H54 (cell line): ENCODE data around the gene DCUN1D5.
"Not testable (repeated sequence)": the region's sequence is repeated elsewhere in the genome, so short reads cannot be mapped to it uniquely, and the experiment has no call there.

Source experiments
- DNase-seq: peaks from one replicate; pipeline ENCODE4 v3.0.0; 2011; ENCODE audit warnings: low spot score, mixed read lengths; ENCODE audit not compliant: insufficient read length
- FAIRE-seq: peaks from 3 replicates; lab custom pipeline; 2011; peaks lifted over from hg19 to GRCh38; lab: Jason Lieb, UNC
- POLR2A ChIP-seq: IDR thresholded peaks from 2 replicates; pipeline ENCODE4 v1.6.1; 2011; ENCODE audit warnings: low read depth, mild to moderate bottlenecking, low read length

The DCUN1D5 gene

DNA sequence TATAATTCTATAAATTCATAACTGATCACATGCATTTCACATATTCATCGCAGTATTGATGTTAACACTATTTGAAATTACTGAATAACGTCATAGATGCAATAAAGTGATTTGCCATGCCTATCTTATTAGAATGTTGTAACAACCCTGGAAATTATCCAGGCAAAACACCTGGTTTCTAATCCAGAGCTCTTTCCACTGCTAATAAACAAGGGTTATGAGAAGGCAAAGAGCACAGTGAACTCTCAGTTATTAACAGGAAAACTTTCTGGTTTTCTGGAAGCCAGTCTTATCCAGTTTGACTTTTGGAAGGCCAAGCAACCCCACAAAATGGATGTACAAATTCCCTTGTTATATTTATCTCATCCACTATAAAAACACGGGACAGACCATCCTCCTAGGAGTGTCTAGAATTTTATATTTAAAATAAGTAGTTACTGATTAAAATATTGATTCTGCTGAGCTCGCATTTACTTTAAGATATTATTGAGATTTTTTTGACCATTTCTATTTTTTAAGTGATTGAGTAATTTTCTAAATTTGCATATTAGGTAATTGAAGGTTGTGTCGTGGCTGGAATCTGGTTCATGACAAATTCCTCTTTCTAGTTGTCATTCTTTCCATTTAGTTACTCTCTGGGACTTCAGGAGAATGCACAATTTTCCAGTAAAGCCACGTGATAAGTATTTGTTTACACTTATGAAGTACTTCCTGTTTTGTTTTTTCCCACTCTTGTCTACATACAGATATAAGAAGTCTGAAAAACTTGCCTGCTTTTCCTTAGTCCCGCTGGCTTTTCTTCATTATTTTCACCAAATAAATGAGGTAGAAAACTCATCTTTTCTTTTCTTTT, 47.9 kb downstream of the DCUN1D5 start:
- FAIRE-seq: no peak
- DNase-seq: no peak
- no peak for TF ChIP-seq POLR2A

DNA sequence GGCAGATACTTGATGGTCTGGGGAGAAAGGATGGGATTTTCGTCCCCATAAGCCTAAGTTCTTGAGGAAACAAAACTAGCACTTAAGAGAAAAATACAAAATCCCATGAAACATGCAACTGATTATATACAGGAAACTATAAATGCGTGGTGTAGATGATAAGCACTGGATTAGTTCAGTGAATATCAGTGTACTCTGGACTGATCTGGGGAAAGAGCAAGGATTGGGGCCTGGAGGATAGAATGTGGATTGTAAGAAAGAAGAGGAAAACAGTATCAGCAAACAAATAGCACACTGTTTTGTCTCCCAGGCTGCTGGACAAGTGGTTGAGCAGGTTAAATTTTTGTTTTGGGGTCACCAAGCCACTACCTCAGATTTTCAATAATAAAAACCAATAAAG, 49.8 kb downstream of the DCUN1D5 start:
- FAIRE-seq: no peak
- TF ChIP-seq POLR2A: no peak
- DNase-seq: no peak

DNA sequence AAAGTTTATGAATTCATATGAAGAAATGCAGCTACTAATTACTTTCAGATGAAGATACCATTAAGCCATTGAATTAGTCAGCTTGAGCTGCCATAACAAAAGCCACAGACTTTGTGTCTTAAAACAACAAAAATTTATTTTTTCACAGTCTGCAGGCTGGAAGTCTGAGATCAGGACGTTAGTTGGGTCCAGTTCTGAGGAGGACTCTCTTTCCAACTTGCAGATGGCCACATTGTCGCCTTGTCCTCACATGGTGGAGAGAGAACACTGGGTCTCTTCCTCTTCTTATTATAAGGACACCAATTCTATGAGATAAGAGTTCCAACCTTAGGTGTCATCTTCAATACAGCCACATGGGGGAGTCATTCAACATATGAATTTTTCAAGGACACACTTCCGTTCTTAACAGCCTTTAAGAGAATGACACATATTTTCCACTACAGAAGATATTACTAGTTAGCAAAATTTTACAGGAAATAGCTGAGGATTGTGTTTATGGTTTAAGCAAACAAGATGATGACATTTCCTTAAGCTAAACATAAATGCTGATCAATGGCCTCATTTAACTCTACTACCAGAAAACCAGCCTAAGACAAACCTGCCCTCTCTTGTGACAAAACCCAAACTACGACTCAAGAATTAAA, 56.0 kb downstream of the DCUN1D5 start:
- peak; percentile 1 for DNase-seq
- no peak for TF ChIP-seq POLR2A
- FAIRE-seq: peak; percentile 41

DNA sequence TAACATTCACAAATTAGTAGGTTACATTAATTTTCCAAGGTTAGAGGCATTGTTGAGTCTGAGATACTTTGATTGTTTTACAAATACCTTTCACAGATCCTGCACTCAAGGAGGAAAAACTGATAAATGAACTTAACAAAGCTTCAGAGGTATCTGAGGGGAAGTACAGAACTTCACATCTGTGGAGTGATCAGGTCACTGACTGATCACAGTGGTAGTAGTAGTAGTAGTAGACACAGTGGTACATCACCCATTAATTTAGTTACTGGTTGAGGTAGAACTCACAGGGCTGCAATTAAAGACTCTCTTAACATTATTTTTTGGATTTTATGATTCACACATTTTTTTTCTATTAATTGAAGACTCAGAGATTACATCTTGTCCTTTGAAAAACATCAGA, 56.7 kb downstream of the DCUN1D5 start:
- DNase-seq (no peak), FAIRE-seq (no peak)
- TF ChIP-seq POLR2A: no peak

DNA sequence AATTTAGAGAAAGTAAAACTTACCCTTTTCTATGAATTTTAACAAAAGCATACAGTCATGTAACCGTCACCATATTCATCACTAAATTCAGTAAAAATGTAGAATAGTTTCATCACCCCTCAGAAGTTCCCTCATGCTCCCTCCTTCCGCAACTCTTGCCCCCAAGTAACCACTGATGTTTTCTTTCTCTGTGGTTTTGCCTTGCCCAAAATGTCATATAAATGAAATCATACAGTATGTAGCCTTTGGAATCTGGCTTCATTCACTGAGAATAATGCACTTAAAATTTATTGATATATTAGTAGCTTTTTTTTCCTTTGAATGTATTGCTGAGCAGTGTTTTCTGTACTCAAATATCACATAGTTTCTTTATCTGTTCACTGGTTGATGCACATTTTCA, 60.1 kb downstream of the DCUN1D5 start:
- TF ChIP-seq POLR2A: no peak
- no peak for DNase-seq
- FAIRE-seq: no peak

DNA sequence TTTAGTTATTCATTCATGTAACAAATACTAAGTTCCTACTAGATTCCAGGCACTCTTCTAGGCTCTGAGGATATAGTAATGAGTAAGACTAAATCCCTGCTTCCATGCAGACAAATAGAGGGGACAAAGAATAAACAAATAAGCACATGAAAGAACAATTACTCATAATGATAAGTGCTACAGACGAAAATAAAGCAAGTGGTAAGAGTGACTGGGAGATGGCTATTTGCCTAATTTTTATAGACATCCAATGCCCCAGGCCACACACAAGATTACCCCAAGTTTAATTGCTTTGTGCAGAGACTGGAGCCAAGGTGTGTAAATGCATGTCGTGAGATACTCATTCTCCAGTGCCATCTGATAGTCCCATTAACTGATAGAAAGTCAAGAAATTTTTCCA, 62.6 kb downstream of the DCUN1D5 start:
- no peak for DNase-seq
- TF ChIP-seq POLR2A: no peak
- no peak for FAIRE-seq

DNA sequence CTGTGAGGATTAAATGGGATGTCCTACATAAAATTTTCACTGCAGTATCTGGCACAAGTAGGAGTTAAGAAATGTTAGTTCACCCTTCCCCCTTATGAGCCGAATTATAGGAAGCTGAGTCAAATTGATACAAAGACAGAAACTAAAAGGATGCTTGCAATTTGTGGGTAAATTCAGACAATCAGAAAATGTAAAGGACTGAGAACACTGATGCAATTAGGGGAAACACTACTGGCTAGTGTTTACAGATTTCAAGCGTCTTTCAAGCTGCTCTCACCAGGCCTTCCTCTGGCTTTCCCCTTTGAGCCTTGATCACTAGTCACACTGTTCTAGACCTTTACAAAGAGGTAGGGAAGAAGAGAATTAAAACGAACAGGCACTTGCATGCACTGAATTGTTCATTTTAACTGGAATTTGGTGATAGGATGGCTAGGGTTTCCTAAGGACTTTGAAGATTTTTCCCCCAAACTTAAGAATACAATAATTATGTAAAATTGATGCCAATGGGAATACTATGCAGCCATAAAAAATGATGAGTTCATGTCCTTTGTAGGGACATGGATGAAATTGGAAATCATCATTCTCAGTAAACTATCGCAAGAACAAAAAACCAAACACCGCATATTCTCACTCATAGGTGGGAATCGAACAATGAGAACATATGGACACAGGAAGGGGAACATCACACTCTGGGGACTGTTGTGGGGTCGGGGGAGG, 63.5 kb downstream of the DCUN1D5 start:
- FAIRE-seq: not testable (repeated sequence)

DNA sequence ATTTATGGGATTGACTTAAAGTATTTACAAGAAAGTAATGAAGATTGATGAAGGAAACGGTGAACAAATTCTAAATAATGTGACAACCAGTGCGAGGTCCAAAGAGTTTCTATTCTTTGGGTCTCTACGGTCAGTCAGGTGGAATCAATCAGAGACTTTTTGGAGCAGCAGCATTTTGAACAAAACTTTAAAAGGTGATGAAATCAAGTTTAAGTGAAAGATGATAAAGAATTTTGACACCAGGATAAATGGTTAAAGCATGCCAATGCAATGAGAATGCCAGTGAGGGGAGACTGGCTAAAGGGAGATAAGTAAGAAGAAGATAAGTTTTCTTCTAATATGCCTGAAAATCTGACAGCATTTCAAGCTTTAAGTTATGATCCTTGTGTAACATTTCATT, 67.9 kb downstream of the DCUN1D5 start:
- DNase-seq (no peak), FAIRE-seq (no peak)
- no peak for TF ChIP-seq POLR2A

More for the DNA sequence above, 63.5 kb downstream of the DCUN1D5 start:
- not testable (repeated sequence) for DNase-seq

DNA sequence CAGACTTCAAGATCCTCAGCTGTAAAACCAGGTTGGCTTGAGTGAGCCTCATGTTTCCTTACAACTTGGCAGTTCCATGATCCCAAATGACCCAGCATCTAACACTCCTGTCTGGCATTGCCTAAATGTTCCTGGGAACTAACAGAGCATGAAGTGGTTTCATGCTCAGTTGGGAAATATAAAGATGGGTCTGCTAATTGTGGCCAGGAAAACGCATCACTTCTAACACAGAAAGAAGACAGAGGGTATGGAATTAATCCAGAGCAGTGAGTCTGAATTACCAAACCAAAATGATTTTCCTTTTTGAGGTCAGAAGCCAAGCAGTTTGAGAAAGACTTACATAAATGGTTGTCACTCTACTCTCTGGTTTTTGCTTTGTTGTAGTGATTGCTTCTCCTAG, 75.9 kb downstream of the DCUN1D5 start:
- FAIRE-seq (no peak), DNase-seq (no peak)
- TF ChIP-seq POLR2A: no peak

DNA sequence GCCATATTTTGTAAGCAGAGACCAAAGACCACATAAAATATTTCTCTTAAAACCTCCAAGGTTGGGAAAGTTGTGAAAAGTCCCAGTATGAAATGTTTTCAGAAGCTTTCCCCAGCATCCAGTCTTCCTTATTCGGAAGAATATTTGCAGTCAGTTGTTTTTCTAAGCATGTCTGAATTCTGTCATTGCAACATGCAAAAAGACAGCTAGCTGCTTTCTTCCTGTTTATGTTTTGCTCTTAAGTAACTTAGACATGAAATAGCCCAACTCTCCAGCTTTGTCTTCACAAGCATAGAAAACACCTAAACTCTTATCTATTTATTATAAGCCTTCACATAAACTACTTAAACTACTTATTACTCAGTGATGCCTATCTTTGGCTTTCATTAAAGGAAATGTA, 78.5 kb downstream of the DCUN1D5 start:
- no peak for TF ChIP-seq POLR2A
- DNase-seq (no peak), FAIRE-seq (no peak)
